Activated B cell treated with CpG ODN at 0.5 μM for 24 hours (primary cell): ENCODE measurements around the gene GPR156. TPM values are rescaled to one million over a fixed set of nuclear protein-coding genes. Genes with fewer than 3 reads are reported as not detected.

ENCODE experiments used
- ATAC-seq: fragments of 200-7000 bp; cut with Tn5 transposase; one replicate; pipeline ENCODE4 v1.10.0; 2021; ENCODE audit warnings: low read depth, mild to moderate bottlenecking, moderate library complexity
- CTCF ChIA-PET: fragments of 350-600 bp; sonication (Branson Sonifier 250); formaldehyde crosslinking; loops from one replicate; lab custom pipeline; 2021; ENCODE audit warnings: antibody characterized with exemption; lab: Charles Lee
- POLR2A ChIA-PET: fragments of 350-600 bp; sonication (Branson Sonifier 250); formaldehyde crosslinking; loops from one replicate; lab custom pipeline; 2021; ENCODE audit warnings: antibody characterized with exemption; lab: Charles Lee
- DNase-seq: peaks from one replicate; pipeline ENCODE4 v3.0.0; 2022
- H3K27ac Mint-ChIP-seq: one replicate; pipeline ENCODE4 v1.8.0; 2020; ENCODE audit warnings: mixed read lengths
- H3K27me3 Mint-ChIP-seq: one replicate; pipeline ENCODE4 v1.8.0; 2021; ENCODE audit warnings: mixed read lengths
- H3K36me3 Mint-ChIP-seq: one replicate; pipeline ENCODE4 v1.8.0; 2021; ENCODE audit warnings: low read depth, mixed read lengths
- H3K4me1 Mint-ChIP-seq: one replicate; pipeline ENCODE4 v1.8.0; 2021; ENCODE audit warnings: mixed read lengths
- H3K4me3 Mint-ChIP-seq: one replicate; pipeline ENCODE4 v1.8.0; 2020; ENCODE audit warnings: mild to moderate bottlenecking, mixed read lengths
- H3K9me3 Mint-ChIP-seq: one replicate; pipeline ENCODE4 v1.8.0; 2020; ENCODE audit warnings: mixed read lengths
- intact Hi-C: fragments of 100-400 bp; cut with micrococcal nuclease; formaldehyde crosslinking; loops from one replicate; pipeline ENCODE4 v1.15.1; 2024
- total RNA-seq: library from RNA; stranded (reverse); gene quantifications from 2 replicates; pipeline ENCODE4 v1.2.3, GENCODE V29; 2022
- TF ChIP-seq, protein P1 (sequence below): fragments of 200-600 bp; IDR thresholded peaks from one replicate; pipeline ENCODE4 v1.8.0; 2022; ENCODE audit warnings: antibody characterized with exemption, mild to moderate bottlenecking

Gene GPR156
- total RNA-seq, 1 donor from 2014 or later: 0.24 TPM

DNA sequence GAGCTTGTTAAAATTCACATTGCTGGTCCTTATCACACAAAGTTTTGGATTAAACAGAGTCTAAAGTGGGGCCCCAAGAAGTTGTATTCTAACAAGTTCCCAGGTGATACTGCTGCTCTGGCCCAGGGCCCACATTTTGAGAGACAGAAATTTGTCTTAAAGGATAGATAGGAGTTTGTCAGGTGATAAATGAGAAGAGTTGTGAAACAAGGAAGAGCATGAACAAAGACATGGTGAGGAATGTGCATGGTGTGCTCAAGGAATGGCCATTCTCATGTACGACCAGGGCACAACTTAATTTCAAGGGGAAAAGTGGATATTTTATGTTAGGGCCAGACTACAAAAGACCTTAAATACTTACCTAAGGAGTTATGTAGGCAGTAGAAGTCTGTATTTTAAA is 75.6 kb downstream of the GPR156 start:
- POLR2A ChIA-PET: no interaction called here
- Mint-ChIP-seq H3K4me3 (no peak overlapping the region), H3K27me3 (peaks cover 13% of the 10 kb centered on the region), H3K36me3 (no peaks in the 10 kb centered on the region), H3K4me1 (no peaks in the 10 kb centered on the region), H3K9me3 (no peaks in the 10 kb centered on the region), H3K27ac (no peak overlapping the region)
- intact Hi-C loops: no loop called here
- CTCF ChIA-PET: no interaction called here
- TF ChIP-seq, protein P1, sequence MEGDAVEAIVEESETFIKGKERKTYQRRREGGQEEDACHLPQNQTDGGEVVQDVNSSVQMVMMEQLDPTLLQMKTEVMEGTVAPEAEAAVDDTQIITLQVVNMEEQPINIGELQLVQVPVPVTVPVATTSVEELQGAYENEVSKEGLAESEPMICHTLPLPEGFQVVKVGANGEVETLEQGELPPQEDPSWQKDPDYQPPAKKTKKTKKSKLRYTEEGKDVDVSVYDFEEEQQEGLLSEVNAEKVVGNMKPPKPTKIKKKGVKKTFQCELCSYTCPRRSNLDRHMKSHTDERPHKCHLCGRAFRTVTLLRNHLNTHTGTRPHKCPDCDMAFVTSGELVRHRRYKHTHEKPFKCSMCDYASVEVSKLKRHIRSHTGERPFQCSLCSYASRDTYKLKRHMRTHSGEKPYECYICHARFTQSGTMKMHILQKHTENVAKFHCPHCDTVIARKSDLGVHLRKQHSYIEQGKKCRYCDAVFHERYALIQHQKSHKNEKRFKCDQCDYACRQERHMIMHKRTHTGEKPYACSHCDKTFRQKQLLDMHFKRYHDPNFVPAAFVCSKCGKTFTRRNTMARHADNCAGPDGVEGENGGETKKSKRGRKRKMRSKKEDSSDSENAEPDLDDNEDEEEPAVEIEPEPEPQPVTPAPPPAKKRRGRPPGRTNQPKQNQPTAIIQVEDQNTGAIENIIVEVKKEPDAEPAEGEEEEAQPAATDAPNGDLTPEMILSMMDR: no peak
- no peak for DNase-seq
- no peak for ATAC-seq

DNA sequence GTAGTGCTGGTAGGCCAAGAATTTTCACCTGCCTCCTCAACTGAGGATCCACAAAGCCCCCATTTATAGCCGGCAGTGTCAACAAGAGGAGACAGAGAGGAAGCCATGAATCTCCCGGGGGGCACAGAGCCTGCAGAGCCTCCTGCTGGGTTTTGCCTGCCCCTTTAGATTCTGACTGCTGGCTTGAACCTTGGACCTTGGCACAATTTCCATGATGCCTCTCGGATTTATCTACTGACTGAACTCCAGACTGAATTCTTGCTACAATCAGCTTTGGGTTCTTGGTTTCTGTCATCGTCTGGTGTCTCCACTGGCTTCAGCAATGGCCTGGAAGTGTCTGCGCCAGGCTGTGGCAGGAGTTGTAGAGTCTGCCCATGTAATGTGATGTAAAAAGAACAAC is 80.7 kb downstream of the GPR156 start:
- intact Hi-C loops: no loop called here
- Mint-ChIP-seq H3K4me1 (no peaks in the 10 kb centered on the region), H3K36me3 (no peaks in the 10 kb centered on the region), H3K27ac (no peak overlapping the region), H3K27me3 (peaks cover under 1% of the 10 kb centered on the region), H3K4me3 (no peak overlapping the region), H3K9me3 (no peaks in the 10 kb centered on the region)
- CTCF ChIA-PET: no interaction called here
- no peak for ATAC-seq
- TF ChIP-seq, protein P1: no peak
- POLR2A ChIA-PET: no interaction called here
- no peak for DNase-seq

DNA sequence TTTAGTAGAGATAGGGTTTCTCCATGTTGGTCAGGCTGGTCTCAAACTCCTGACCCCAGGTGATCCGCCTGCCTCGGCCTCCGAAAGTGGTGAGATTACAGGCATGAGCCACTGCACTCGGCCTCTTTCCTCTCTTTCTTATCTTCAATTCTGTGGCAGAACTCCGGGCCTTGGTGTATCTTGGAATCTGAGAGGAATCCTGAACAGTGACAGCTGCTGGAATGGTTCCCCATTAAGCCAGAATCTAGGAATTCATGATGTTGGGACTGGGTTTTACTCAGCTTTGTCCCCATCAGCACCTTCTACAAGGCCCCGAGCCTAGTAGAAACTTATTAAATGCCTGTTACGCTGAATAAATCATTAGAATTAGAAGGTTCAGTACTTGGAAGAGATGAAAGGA is 81.4 kb downstream of the GPR156 start:
- Mint-ChIP-seq H3K4me1 (no peaks in the 10 kb centered on the region), H3K27ac (no peak overlapping the region), H3K36me3 (no peaks in the 10 kb centered on the region), H3K9me3 (no peaks in the 10 kb centered on the region), H3K4me3 (no peak overlapping the region), H3K27me3 (no peaks in the 10 kb centered on the region)
- DNase-seq: no peak
- CTCF ChIA-PET: no interaction called here
- intact Hi-C loops: no loop called here
- POLR2A ChIA-PET: no interaction called here
- ATAC-seq: no peak
- TF ChIP-seq, protein P1: no peak

DNA sequence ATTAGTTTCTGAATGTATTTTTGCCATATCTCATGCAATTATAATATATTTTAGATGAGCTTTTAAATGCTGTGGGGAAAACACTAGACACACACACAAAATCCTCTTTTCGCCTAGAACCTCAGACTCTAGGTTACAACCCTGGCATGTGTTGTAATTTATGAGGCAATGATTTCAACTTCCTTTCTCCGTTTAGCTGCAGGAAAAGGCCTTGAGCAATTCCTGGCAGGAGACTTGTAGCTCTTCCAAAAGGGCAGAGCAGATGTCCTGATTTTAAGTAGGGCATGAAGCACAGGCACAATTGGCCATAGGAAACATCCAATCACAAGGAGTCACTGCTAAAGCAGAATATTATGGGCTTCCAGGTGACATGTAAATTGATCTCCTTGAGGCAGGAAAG is 82.0 kb downstream of the GPR156 start:
- H3K4me3 Mint-ChIP-seq: no peak overlapping the region
- DNase-seq (no peak), ATAC-seq (no peak)
- no peaks in the 10 kb centered on the region for H3K36me3 Mint-ChIP-seq
- CTCF ChIA-PET: no interaction called here
- no peaks in the 10 kb centered on the region for H3K27me3 Mint-ChIP-seq
- no peaks in the 10 kb centered on the region for H3K9me3 Mint-ChIP-seq
- intact Hi-C loops: no loop called here
- TF ChIP-seq, protein P1: no peak
- no peaks in the 10 kb centered on the region for H3K4me1 Mint-ChIP-seq
- POLR2A ChIA-PET: no interaction called here
- H3K27ac Mint-ChIP-seq: no peak overlapping the region

DNA sequence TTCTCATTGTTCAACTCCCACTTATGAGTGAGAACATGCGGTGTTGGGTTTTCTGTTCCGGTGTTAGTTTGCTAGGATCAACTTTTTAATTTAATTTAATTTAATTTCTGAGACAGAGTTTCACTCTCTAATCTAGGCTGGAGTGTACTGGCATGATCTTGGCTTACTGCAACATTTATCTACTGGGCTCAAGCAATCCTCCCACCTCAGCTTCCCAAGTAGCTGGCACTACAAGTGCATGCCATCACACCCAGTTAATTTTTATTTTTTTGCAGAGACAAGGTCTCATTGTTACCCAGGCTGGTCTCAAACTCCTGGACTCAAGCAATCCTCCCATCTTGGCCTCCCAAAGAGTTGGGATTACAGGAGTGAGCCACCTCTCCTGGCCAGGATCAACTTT is 82.7 kb downstream of the GPR156 start:
- Mint-ChIP-seq H3K27me3 (no peaks in the 10 kb centered on the region), H3K4me1 (no peaks in the 10 kb centered on the region), H3K27ac (no peak overlapping the region), H3K9me3 (no peaks in the 10 kb centered on the region), H3K36me3 (no peaks in the 10 kb centered on the region), H3K4me3 (no peak overlapping the region)
- TF ChIP-seq, protein P1: no peak
- DNase-seq (no peak), ATAC-seq (no peak)
- ChIA-PET POLR2A (no interaction called here), CTCF (no interaction called here)
- intact Hi-C loops: no loop called here
